GM23338 (cell line): Measurements from ENCODE around the gene PIGV.

ENCODE experiments used
- CREB1 ChIP-seq: fragments of 250-450 bp; sonication (Bioruptor Pico); IDR thresholded peaks from 2 replicates; pipeline ENCODE4 v1.5.0; 2020; ENCODE audit warnings: low read depth, mild to moderate bottlenecking, moderate library complexity
- EZH2 ChIP-seq: fragments of 200-600 bp; sonication (generic); IDR thresholded peaks from one replicate; pipeline ENCODE4 v1.8.0; 2017; ENCODE audit warnings: antibody characterized with exemption, mild to moderate bottlenecking, low read depth; ENCODE audit not compliant: unreplicated experiment
- EZH2phosphoT487 ChIP-seq: fragments of 200-600 bp; sonication (generic); IDR thresholded peaks from one replicate; pipeline ENCODE4 v1.8.1; 2018; ENCODE audit warnings: antibody characterized with exemption; ENCODE audit not compliant: unreplicated experiment
- POLR2AphosphoS5 ChIP-seq: IDR thresholded peaks from 2 replicates; pipeline ENCODE4 v1.6.1; 2016; ENCODE audit warnings: antibody characterized with exemption, low read depth
- STAT1 ChIP-seq: IDR thresholded peaks from one replicate; pipeline ENCODE4 v1.6.1; 2016; ENCODE audit warnings: antibody characterized with exemption; ENCODE audit not compliant: unreplicated experiment
- ZNF114 ChIP-seq: fragments of 250-450 bp; sonication (Bioruptor Pico); IDR thresholded peaks from 2 replicates; pipeline ENCODE4 v1.5.0; 2020; ENCODE audit warnings: mild to moderate bottlenecking, moderate library complexity
- ZNF331 ChIP-seq: fragments of 250-450 bp; sonication (Bioruptor Pico); IDR thresholded peaks from 2 replicates; pipeline ENCODE4 v1.5.0; 2020; ENCODE audit warnings: low read depth, mild to moderate bottlenecking, moderate library complexity
- TF ChIP-seq, protein P1 (sequence below), 2 experiments: fragments of 200-600 bp in 1 of 2; sonication (generic) in 1 of 2; conservative IDR thresholded peaks; 2 replicates each; pipeline versions ENCODE4 v1.5.1 to v1.6.1; 2016 to 2017; ENCODE audit warnings: antibody characterized with exemption in 2 of 2, low read depth in 2 of 2, mild to moderate bottlenecking in 2 of 2, moderate library complexity in 1 of 2
- TF ChIP-seq, protein P2 (sequence below): IDR thresholded peaks from one replicate; pipeline ENCODE4 v1.6.1; 2018; ENCODE audit warnings: antibody characterized with exemption; ENCODE audit not compliant: unreplicated experiment
- TF ChIP-seq, protein P3 (sequence below): IDR thresholded peaks from 2 replicates; pipeline ENCODE4 v1.6.1; 2016; ENCODE audit warnings: antibody characterized with exemption

DNA sequence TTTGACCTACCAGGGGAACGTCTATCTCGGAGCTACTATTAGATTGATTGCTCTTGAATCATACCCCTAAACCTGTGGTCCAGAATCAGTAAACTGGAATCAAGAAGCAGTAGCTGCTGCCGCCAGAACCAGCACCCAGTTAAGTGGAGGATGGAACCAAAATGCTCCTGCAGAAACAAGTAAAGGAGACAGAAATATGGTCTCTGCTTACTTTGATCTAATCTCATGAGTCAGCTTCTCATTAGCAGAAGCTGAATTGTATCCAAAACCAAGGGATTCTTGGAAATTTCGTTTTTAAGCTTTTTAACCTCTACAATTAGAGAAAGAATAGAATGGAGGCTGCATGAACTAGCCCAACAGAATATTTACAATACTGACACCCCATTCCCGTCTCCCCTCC is 42.6 kb upstream of the PIGV start:
- TF ChIP-seq, protein P1, sequence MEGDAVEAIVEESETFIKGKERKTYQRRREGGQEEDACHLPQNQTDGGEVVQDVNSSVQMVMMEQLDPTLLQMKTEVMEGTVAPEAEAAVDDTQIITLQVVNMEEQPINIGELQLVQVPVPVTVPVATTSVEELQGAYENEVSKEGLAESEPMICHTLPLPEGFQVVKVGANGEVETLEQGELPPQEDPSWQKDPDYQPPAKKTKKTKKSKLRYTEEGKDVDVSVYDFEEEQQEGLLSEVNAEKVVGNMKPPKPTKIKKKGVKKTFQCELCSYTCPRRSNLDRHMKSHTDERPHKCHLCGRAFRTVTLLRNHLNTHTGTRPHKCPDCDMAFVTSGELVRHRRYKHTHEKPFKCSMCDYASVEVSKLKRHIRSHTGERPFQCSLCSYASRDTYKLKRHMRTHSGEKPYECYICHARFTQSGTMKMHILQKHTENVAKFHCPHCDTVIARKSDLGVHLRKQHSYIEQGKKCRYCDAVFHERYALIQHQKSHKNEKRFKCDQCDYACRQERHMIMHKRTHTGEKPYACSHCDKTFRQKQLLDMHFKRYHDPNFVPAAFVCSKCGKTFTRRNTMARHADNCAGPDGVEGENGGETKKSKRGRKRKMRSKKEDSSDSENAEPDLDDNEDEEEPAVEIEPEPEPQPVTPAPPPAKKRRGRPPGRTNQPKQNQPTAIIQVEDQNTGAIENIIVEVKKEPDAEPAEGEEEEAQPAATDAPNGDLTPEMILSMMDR (conservative IDR thresholded peaks at IDR 0.05; ENCODE audit: low read depth in 2 of 2), result no peak
- TF ChIP-seq, protein P2, sequence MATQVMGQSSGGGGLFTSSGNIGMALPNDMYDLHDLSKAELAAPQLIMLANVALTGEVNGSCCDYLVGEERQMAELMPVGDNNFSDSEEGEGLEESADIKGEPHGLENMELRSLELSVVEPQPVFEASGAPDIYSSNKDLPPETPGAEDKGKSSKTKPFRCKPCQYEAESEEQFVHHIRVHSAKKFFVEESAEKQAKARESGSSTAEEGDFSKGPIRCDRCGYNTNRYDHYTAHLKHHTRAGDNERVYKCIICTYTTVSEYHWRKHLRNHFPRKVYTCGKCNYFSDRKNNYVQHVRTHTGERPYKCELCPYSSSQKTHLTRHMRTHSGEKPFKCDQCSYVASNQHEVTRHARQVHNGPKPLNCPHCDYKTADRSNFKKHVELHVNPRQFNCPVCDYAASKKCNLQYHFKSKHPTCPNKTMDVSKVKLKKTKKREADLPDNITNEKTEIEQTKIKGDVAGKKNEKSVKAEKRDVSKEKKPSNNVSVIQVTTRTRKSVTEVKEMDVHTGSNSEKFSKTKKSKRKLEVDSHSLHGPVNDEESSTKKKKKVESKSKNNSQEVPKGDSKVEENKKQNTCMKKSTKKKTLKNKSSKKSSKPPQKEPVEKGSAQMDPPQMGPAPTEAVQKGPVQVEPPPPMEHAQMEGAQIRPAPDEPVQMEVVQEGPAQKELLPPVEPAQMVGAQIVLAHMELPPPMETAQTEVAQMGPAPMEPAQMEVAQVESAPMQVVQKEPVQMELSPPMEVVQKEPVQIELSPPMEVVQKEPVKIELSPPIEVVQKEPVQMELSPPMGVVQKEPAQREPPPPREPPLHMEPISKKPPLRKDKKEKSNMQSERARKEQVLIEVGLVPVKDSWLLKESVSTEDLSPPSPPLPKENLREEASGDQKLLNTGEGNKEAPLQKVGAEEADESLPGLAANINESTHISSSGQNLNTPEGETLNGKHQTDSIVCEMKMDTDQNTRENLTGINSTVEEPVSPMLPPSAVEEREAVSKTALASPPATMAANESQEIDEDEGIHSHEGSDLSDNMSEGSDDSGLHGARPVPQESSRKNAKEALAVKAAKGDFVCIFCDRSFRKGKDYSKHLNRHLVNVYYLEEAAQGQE, result no peak
- TF ChIP-seq POLR2AphosphoS5 (no peak), CREB1 (no peak), EZH2 (no peak), ZNF114 (no peak), ZNF331 (no peak), EZH2phosphoT487 (no peak), STAT1 (no peak)
- TF ChIP-seq, protein P3, sequence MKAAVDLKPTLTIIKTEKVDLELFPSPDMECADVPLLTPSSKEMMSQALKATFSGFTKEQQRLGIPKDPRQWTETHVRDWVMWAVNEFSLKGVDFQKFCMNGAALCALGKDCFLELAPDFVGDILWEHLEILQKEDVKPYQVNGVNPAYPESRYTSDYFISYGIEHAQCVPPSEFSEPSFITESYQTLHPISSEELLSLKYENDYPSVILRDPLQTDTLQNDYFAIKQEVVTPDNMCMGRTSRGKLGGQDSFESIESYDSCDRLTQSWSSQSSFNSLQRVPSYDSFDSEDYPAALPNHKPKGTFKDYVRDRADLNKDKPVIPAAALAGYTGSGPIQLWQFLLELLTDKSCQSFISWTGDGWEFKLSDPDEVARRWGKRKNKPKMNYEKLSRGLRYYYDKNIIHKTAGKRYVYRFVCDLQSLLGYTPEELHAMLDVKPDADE, result no peak
